Upper lobe of right lung (tissue), 1 donor: ENCODE data around the gene ADCY1. TPM values are rescaled to one million over a fixed set of nuclear protein-coding genes. Genes with fewer than 3 reads are reported as not detected.

Experiments used
- ATAC-seq: fragments of 200-7000 bp; cut with Tn5 transposase; one replicate; pipeline ENCODE4 v1.9.1; 2020; ENCODE audit warnings: mild to moderate bottlenecking, moderate library complexity
- DNase-seq: peaks from one replicate; pipeline ENCODE4 v3.0.0-alpha.2; 2020
- H3K27ac ChIP-seq: fragments of 200-600 bp; one replicate; pipeline ENCODE4 v1.8.0; 2022
- H3K27me3 ChIP-seq: fragments of 200-600 bp; one replicate; pipeline ENCODE4 v1.8.0; 2022; ENCODE audit warnings: mild to moderate bottlenecking
- H3K36me3 ChIP-seq: fragments of 200-600 bp; one replicate; pipeline ENCODE4 v1.8.0; 2022
- H3K4me1 ChIP-seq: fragments of 200-600 bp; one replicate; pipeline ENCODE4 v1.8.0; 2022
- H3K4me3 ChIP-seq: fragments of 200-600 bp; one replicate; pipeline ENCODE4 v1.8.0; 2022; ENCODE audit warnings: mild to moderate bottlenecking
- H3K9me3 ChIP-seq: fragments of 200-600 bp; one replicate; pipeline ENCODE4 v1.8.0; 2022
- intact Hi-C: fragments of 100-400 bp; cut with DNase I; formaldehyde crosslinking; loops from one replicate; pipeline ENCODE4 v1.11.0; 2022
- total RNA-seq: library from RNA; stranded (reverse); fragmentation: NEBNext Ultra II Directional; extraction: Animal tissue kit (Norgen Biotek cat#: 25700); gene quantifications from one replicate; pipeline ENCODE4 v1.2.1, GENCODE V29; 2021
- TF ChIP-seq, protein P1 (sequence below): fragments of 200-600 bp; IDR thresholded peaks from one replicate; pipeline ENCODE4 v1.8.0; 2022; ENCODE audit warnings: antibody characterized with exemption
- donor health status: DM: no; HTN: yes; CAD: no; lungs with severe emphysema.

ADCY1 gene
- total RNA-seq, 1 donor from 2014 or later: 3.9 TPM

DNA sequence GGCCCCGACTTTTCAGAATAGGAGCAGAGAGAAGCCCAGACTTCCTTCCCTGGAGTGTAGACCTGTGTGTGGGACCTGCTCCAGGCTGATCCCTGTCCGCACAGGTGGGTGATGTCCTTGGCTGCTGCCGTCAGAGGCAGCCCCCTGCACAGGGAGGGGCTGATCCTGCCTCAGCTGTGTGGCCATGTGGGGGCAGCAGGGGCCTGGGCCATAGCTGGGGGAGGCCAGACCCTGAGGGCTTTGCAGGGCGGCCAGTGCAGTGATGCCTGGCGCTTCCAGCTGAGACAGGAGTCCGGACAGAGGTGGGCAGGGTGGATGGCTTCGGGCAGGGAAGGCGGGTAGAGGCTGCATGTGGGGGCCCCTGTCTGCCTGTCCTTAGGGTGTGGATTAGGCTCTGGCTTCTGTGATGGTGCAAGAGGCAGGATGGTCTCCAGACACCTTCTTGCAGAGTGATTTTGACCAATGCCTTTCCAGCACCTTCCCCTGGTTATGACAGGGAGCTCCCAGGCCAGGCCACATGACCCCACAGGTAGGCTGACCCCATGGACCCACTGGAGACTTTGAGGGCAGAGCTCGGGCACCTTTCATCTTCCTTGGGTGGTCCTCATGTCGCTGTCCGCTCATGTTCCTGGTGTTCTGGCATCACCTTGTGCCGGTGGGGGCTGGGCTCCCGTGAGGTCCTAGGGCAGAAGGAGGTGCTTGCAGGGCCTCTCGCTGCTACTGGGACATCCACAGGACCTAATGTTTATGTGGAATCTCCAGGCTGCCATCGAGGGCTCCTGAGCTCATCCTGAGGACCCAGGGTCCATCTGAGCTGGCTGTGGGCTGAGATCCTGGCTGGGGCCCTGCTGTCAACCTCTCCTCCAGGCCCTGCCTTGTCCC lies 141.5 kb downstream of the ADCY1 start:
- peak; percentile 51 for DNase-seq
- no peaks in the 10 kb centered on the region for H3K9me3 ChIP-seq
- H3K4me3 ChIP-seq: no peak overlapping the region
- ATAC-seq: no peak
- no peaks in the 10 kb centered on the region for H3K4me1 ChIP-seq
- no peaks in the 10 kb centered on the region for H3K27me3 ChIP-seq
- H3K36me3 ChIP-seq: no peaks in the 10 kb centered on the region
- TF ChIP-seq, protein P1, sequence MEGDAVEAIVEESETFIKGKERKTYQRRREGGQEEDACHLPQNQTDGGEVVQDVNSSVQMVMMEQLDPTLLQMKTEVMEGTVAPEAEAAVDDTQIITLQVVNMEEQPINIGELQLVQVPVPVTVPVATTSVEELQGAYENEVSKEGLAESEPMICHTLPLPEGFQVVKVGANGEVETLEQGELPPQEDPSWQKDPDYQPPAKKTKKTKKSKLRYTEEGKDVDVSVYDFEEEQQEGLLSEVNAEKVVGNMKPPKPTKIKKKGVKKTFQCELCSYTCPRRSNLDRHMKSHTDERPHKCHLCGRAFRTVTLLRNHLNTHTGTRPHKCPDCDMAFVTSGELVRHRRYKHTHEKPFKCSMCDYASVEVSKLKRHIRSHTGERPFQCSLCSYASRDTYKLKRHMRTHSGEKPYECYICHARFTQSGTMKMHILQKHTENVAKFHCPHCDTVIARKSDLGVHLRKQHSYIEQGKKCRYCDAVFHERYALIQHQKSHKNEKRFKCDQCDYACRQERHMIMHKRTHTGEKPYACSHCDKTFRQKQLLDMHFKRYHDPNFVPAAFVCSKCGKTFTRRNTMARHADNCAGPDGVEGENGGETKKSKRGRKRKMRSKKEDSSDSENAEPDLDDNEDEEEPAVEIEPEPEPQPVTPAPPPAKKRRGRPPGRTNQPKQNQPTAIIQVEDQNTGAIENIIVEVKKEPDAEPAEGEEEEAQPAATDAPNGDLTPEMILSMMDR: no peak
- no peak overlapping the region for H3K27ac ChIP-seq
- intact Hi-C loops: no loop called here

DNA sequence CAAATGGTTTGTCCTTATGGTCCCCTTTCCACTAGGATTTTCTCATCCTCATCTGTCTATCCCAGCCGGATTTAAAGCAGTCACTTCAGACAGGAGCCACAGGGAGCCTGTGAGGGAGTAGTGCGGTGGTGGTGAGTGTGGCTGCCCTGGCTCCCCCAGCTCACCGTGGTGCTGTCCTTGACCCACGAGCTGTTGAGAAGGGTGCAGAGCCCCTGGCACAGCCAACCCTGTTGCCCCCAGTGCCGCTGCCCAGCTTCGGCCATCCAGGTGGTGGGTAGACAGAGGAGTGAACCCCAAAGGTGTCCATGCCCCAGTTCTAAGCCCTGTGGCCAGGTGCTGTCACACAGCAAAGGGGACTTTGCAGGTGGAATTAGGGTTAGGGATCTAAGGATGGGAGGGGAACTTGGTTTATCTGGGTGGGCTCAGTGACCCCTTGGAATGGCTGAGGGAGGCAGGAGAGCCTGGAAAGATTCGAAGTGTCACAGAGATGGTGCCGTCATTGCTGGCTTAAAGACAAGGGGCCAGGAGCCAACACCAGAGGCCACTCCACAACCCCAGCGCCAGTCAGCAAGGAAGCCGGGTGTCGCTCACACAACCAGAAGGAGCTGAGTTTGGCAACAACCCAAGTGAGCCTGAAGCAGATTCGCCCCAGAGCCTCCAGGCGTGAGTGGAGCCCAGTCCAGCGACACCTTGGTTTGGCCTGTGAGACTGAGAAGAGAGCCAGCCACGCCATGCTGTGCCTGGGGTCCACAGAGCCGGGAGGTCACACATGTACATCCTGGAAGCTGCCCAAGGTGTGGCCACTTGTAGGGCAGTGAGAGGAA lies 142.4 kb downstream of the ADCY1 start:
- ATAC-seq (no peak), DNase-seq (peak; percentile 55)
- H3K9me3 ChIP-seq: no peaks in the 10 kb centered on the region
- intact Hi-C loops: no loop called here
- H3K27me3 ChIP-seq: no peaks in the 10 kb centered on the region
- H3K4me3 ChIP-seq: no peak overlapping the region
- TF ChIP-seq, protein P1: no peak
- no peaks in the 10 kb centered on the region for H3K36me3 ChIP-seq
- no peaks in the 10 kb centered on the region for H3K4me1 ChIP-seq
- H3K27ac ChIP-seq: no peak overlapping the region

DNA sequence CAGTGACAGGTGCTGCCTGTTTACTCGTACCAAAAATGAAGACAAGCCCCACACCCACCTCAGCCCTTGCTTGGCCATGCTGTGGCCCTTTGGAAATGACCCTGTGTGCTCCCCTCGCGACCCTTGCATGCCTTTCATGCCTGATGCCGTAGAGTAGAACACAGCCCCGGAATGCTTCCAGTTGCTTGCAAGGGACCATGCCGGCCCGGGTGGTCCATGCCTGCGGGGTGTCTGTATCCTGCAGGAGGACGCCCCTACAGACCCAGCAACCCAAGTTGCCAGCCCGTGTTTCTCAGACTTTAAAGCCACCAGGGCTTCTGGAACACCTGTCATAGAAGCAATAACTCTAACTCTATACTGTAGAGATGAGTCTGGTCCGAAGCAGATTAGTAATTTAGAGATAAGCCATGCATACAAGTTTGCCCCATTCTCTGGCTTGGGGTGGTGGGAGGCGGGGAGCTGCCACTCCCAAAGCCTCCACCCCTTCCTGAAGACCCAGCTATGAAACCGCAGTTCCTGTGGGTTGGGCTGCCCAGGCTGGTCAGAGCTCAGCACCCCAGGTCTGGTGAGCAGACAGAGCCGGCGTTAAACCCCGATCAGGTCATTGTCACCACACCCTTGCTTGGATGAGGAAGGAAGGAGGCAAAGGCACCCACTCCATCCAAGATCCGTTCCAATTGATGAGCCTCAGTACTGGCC lies 143.5 kb downstream of the ADCY1 start:
- Histone ChIP-seq H3K36me3 (peaks cover 4% of the 10 kb centered on the region), H3K27me3 (no peaks in the 10 kb centered on the region), H3K9me3 (no peaks in the 10 kb centered on the region), H3K4me1 (no peaks in the 10 kb centered on the region), H3K4me3 (no peak overlapping the region), H3K27ac (no peak overlapping the region)
- intact Hi-C loops: no loop called here
- DNase-seq (peak; percentile 52), ATAC-seq (no peak)
- TF ChIP-seq, protein P1: no peak

DNA sequence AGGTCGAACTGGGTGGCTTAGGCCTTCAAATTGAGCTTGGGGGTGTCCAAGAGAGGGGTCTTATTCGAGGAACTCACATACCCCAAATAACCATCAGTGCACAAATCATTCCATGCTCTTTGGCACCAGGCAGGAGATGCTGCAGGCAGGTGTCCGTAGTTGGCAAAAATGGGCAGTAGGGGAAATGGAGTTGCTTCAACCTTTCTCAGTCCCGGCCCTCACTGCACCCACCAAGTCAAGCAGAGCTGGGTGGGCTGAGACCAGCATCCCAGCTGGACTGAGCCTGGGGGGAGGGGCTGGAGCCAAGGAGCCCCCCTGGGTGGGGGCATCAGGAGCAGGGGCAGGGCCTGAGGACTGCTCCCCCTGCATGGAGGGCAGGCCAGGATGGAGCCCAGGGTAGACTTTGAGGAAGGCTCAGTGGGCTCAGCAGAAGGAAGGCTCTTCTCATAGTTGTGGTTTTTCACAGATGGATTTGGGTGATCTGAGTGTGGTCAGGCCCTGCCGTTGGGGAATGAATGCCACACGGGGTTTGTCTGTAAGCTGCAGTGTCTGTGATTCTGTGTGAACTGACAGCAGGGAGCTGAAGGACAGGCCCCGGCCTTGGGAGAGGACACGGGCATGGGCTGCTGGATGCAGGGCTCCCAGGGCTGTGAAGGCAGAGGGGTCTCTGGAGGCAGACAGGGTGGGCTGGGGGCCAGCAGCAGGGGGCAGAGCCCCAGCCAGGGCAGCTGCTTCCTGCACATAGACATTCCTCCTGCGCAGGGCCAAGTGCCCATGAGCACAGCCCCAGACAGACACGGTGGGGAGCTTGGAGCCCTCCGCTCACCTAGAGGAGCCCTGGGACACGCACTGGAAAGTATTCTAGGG lies 144.5 kb downstream of the ADCY1 start:
- H3K27me3 ChIP-seq: no peaks in the 10 kb centered on the region
- DNase-seq (peak; percentile 59), ATAC-seq (no peak)
- TF ChIP-seq, protein P1: no peak
- no peak overlapping the region for H3K4me3 ChIP-seq
- no peaks in the 10 kb centered on the region for H3K4me1 ChIP-seq
- H3K27ac ChIP-seq: no peak overlapping the region
- intact Hi-C loops: no loop called here
- no peaks in the 10 kb centered on the region for H3K9me3 ChIP-seq
- H3K36me3 ChIP-seq: peaks cover 14% of the 10 kb centered on the region

GRCh38 chr7:45720989-45721388 lies 146.8 kb downstream of the ADCY1 start:
- ATAC-seq: no peak
- Histone ChIP-seq H3K4me3 (no peak overlapping the region), H3K27ac (no peak overlapping the region), H3K36me3 (peaks cover 31% of the 10 kb centered on the region), H3K9me3 (no peaks in the 10 kb centered on the region), H3K4me1 (no peaks in the 10 kb centered on the region), H3K27me3 (no peaks in the 10 kb centered on the region)
- TF ChIP-seq, protein P1: no peak
- intact Hi-C loops: no loop called here
- DNase-seq: no peak
